RPMI8226 (cell line): Measurements from ENCODE around the gene AMOTL2.

ENCODE experiments used
- DNase-seq: peaks from one replicate; pipeline ENCODE4 v3.0.0-alpha.2; 2015

AMOTL2 gene

GRCh38 chr3:134374105-134374790 lies at the start of gene AMOTL2:
TSS of gene AMOTL2 (minus strand) at chr3:134374447. CDS start at chr3:134371433, 3,014 bp downstream.
- DNase-seq: peak; percentile 64

- no peak for DNase-seq
Observed at GRCh38 chr3:134423153-134423552, 48.9 kb upstream of the AMOTL2 start.

- DNase-seq: no peak
Observed at GRCh38 chr3:134419960-134420321, 45.7 kb upstream of the AMOTL2 start.

- no peak for DNase-seq
Observed at GRCh38 chr3:134419214-134419959, 45.1 kb upstream of the AMOTL2 start.

- DNase-seq: no peak
Observed at GRCh38 chr3:134409041-134409440, 34.8 kb upstream of the AMOTL2 start.

- DNase-seq: no peak
Observed at GRCh38 chr3:134407239-134407625, 33.0 kb upstream of the AMOTL2 start.

- DNase-seq: peak; percentile 71
Observed at GRCh38 chr3:134406331-134407238, 32.3 kb upstream of the AMOTL2 start.

GRCh38 chr3:134404366-134404885 lies 30.2 kb upstream of the AMOTL2 start:
- DNase-seq: no peak

GRCh38 chr3:134397755-134398154 lies 23.5 kb upstream of the AMOTL2 start:
- no peak for DNase-seq

- DNase-seq: no peak
Observed at GRCh38 chr3:134395103-134395502, 20.9 kb upstream of the AMOTL2 start.

- DNase-seq: no peak
Observed at GRCh38 chr3:134394380-134394779, 20.1 kb upstream of the AMOTL2 start.

GRCh38 chr3:134393074-134393473 lies 18.8 kb upstream of the AMOTL2 start:
- no peak for DNase-seq

- DNase-seq: peak; percentile 59
Observed at GRCh38 chr3:134392336-134392983, 18.2 kb upstream of the AMOTL2 start.

GRCh38 chr3:134389865-134390264 lies 15.6 kb upstream of the AMOTL2 start:
- DNase-seq: no peak

- no peak for DNase-seq
Observed at GRCh38 chr3:134388788-134389485, 14.7 kb upstream of the AMOTL2 start.

- DNase-seq: no peak
Observed at GRCh38 chr3:134388292-134388691, 14.0 kb upstream of the AMOTL2 start.

GRCh38 chr3:134387293-134387692 lies 13.0 kb upstream of the AMOTL2 start:
- no peak for DNase-seq

- no peak for DNase-seq
Observed at GRCh38 chr3:134384963-134385362, 10.7 kb upstream of the AMOTL2 start.

GRCh38 chr3:134381831-134382442 lies 7.7 kb upstream of the AMOTL2 start:
- DNase-seq: no peak

GRCh38 chr3:134381076-134381475 lies 6.8 kb upstream of the AMOTL2 start:
- no peak for DNase-seq

- DNase-seq: no peak
Observed at GRCh38 chr3:134380249-134380648, 6.0 kb upstream of the AMOTL2 start.

GRCh38 chr3:134378818-134379217 lies 4.6 kb upstream of the AMOTL2 start:
- DNase-seq: no peak
